NCI-H510A (cell line): Measurements from ENCODE around the gene SEL1L.
"Not testable (repeated sequence)": the region's sequence is repeated elsewhere in the genome, so short reads cannot be mapped to it uniquely, and the experiment has no call there.

Source experiments
- DNase-seq: peaks from one replicate; lab custom pipeline; 2025; lab: John Stamatoyannopoulos, UW

The SEL1L gene

GRCh38 chr14:81447021-81447764 lies 86.5 kb downstream of the SEL1L start:
- no peak for DNase-seq

GRCh38 chr14:81446279-81447007 lies 87.2 kb downstream of the SEL1L start:
- DNase-seq = no peak

- DNase-seq = no peak
Measured at GRCh38 chr14:81441626-81442134, 92.0 kb downstream of the SEL1L start.

GRCh38 chr14:81440041-81440440 lies 93.6 kb downstream of the SEL1L start:
- DNase-seq = no peak

- DNase-seq = no peak
Measured at GRCh38 chr14:81437244-81437643, 96.4 kb downstream of the SEL1L start.

GRCh38 chr14:81436296-81437138 lies 97.1 kb downstream of the SEL1L start:
- DNase-seq = peak; percentile 70

- peak; percentile 22 for DNase-seq
Measured at GRCh38 chr14:81435391-81436295, 98.0 kb downstream of the SEL1L start.

GRCh38 chr14:81435048-81435390 lies 98.6 kb downstream of the SEL1L start:
- no peak for DNase-seq

GRCh38 chr14:81434230-81434629 lies 99.4 kb downstream of the SEL1L start:
- no peak for DNase-seq

- no peak for DNase-seq
Measured at GRCh38 chr14:81433378-81433777, 100.3 kb downstream of the SEL1L start.

- no peak for DNase-seq
Measured at GRCh38 chr14:81432219-81432661, 101.4 kb downstream of the SEL1L start.

GRCh38 chr14:81430235-81430634 lies 103.4 kb downstream of the SEL1L start:
- no peak for DNase-seq

GRCh38 chr14:81429749-81430148 lies 103.9 kb downstream of the SEL1L start:
- not testable (repeated sequence) for DNase-seq

- DNase-seq = no peak
Measured at GRCh38 chr14:81429028-81429427, 104.6 kb downstream of the SEL1L start.

- DNase-seq = peak; percentile 17
Measured at GRCh38 chr14:81427348-81428058, 106.2 kb downstream of the SEL1L start.

- no peak for DNase-seq
Measured at GRCh38 chr14:81423504-81423903, 110.1 kb downstream of the SEL1L start.
